ENCODE data around the gene SDC4. TPM values are rescaled to one million over a fixed set of nuclear protein-coding genes. Genes with fewer than 3 reads are reported as not detected.
"Not testable (repeated sequence)": the region's sequence is repeated elsewhere in the genome, so short reads cannot be mapped to it uniquely, and the experiment has no call there.

SDC4 gene
- total and polyA plus RNA-seq, 8 donors = 183 to 329 (median 206) TPM

DNA sequence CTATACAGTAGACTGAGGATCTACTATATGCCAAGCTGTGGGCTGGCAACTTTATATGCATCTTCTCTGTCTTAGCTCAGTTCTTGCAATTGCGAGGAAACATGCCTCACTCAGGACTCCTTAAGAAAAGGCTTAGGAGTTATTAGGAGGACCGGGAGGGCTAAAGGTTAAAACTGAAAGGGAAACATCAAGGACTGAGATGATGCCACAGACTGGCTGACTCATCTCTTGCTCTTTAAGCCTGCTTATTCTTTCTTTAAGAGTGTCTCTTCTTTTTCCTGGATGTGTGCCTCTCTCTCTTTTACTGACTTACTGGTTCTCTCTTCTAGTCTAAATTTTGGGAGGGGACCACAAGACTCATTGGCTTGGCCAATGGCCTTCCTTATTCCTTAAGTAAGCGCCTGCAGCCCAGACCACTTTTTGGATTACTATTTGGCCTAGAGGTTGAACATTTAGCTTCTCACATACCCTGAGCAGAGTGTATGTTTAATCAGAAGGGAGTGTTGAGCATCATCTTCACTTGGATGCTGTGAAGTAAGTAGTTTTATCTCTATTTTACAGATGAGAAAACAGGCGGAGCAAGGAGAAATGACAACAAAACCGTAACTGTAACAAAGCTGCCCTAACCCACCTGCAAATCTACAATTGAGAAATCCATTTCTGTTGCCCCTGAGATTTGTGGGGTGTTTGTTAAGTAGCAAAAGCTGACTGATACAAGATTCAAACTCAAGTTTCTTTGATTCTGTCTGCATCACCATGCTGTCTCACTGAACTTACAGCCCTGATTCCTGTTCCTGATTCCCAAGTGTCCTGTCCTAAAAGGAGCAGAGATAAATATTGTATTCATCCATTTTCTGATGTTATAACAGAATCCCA, 7.2 kb upstream of the SDC4 start:
- Histone ChIP-seq H3K4me1 (peaks cover 24 to 40% of the 10 kb centered on the region in 2 donors), H3K9me3 (no peaks in the 10 kb centered on the region), H3K36me3 (no peaks in the 10 kb centered on the region), H3K4me3 (no peak overlapping the region), H3K27ac (no peak overlapping the region), H3K27me3 (no peaks in the 10 kb centered on the region)
- DNase-seq (no peak), ATAC-seq (no peak)
- TF ChIP-seq, protein P1, sequence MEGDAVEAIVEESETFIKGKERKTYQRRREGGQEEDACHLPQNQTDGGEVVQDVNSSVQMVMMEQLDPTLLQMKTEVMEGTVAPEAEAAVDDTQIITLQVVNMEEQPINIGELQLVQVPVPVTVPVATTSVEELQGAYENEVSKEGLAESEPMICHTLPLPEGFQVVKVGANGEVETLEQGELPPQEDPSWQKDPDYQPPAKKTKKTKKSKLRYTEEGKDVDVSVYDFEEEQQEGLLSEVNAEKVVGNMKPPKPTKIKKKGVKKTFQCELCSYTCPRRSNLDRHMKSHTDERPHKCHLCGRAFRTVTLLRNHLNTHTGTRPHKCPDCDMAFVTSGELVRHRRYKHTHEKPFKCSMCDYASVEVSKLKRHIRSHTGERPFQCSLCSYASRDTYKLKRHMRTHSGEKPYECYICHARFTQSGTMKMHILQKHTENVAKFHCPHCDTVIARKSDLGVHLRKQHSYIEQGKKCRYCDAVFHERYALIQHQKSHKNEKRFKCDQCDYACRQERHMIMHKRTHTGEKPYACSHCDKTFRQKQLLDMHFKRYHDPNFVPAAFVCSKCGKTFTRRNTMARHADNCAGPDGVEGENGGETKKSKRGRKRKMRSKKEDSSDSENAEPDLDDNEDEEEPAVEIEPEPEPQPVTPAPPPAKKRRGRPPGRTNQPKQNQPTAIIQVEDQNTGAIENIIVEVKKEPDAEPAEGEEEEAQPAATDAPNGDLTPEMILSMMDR (IDR thresholded peaks at IDR 0.05) = no peak
- intact Hi-C loops (cut with DNase I) = no loop called here

DNA sequence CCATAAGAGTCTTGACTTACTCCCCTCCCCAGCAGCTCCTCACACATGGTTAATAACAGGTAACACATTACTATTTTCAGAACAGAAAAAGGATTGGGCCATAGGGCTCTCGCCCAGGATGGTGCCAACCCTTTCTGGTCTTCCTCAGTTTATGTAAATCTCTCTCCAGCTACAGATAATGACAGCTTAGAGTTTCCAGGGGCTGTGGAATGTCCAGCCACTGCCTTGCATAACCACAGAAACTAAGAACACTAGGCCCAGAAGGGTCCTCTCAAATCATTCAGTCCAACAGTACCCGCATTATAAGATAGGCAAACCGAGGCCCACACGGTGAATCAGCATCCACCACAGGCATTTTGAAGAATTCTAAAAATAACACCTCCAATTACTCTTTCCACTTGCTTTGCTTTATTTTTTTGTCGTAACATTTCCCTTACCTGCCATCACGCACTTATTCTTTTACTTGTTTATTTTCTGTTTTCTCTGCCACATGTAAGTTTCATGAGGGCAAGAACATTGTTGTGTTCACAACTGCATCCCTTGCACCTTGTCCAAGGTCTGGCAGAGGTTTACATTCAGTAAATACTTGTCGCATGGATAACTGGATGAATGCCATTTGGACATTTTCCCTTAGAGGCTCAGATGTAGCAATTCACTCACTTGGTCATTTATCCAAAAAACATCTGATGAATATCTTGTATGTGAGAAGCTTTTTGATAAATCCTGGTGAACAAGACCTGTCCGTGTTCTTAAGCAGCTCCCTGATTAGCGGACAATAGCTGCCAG, 6.4 kb upstream of the SDC4 start:
- intact Hi-C loops (cut with DNase I) = no loop called here

DNA sequence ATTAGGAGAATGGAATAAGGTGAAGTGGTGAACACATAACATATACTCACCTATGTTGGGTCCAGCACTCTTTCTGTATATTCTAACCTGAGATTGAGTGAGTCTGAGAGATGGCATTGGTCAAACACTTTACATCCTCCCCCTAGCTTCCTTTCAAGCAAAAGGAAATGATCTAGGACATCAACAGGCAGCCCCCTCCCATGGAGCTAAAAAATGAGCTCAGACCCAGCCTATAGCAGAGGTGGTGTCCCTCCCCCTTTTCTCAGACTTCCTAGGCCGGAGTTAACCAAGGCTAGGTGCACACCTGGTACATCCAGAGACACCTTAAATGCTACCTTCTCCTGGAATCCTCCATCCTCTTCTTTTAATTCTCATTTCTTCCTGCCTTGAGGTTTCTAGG, 5.5 kb upstream of the SDC4 start:
- H3K36me3 ChIP-seq = no peaks in the 10 kb centered on the region
- TF ChIP-seq, protein P1 (IDR thresholded peaks at IDR 0.05) = no peak
- no peaks in the 10 kb centered on the region for H3K27me3 ChIP-seq
- no peaks in the 10 kb centered on the region for H3K9me3 ChIP-seq
- intact Hi-C loops (cut with DNase I) = no loop called here
- no peak overlapping the region for H3K27ac ChIP-seq
- H3K4me1 ChIP-seq = peaks cover 14 to 24% of the 10 kb centered on the region in 2 donors
- ATAC-seq = no peak
- no peak overlapping the region for H3K4me3 ChIP-seq
- DNase-seq = no peak

More for the DNA sequence above, 6.4 kb upstream of the SDC4 start:
- Histone ChIP-seq H3K27ac (no peak overlapping the region), H3K4me3 (no peak overlapping the region), H3K27me3 (no peaks in the 10 kb centered on the region), H3K9me3 (no peaks in the 10 kb centered on the region), H3K36me3 (no peaks in the 10 kb centered on the region), H3K4me1 (peaks cover 23 to 32% of the 10 kb centered on the region in 2 donors)
- DNase-seq (no peak), ATAC-seq (no peak)
- TF ChIP-seq, protein P1 (IDR thresholded peaks at IDR 0.05) = no peak

DNA sequence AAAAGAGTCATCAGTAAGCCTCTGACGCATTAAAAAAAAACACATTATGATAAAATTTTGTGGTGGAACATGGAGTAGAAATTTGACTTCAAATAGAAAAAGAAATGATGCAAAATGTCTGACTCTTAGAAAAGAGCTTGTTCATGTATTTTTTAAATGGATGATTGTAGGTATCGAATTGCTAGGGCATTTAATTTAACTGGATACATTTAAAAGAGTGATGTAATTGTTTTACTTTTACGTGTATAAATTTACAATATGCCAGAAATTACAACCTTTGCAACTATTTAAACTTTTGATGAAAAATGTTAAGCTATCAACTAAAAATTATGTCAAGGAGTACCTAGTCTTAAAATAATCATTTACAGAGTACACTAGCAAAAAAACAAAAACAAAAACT, 4.5 kb upstream of the SDC4 start:
- Histone ChIP-seq H3K27ac (no peak overlapping the region), H3K27me3 (peaks cover 0 to 10% of the 10 kb centered on the region in 2 donors), H3K4me3 (no peak overlapping the region), H3K36me3 (no peaks in the 10 kb centered on the region), H3K9me3 (no peaks in the 10 kb centered on the region), H3K4me1 (peaks cover 4 to 21% of the 10 kb centered on the region in 2 donors)
- DNase-seq = no peak
- intact Hi-C loops (cut with DNase I) = no loop called here
- ATAC-seq = no peak
- TF ChIP-seq, protein P1 (IDR thresholded peaks at IDR 0.05) = no peak

DNA sequence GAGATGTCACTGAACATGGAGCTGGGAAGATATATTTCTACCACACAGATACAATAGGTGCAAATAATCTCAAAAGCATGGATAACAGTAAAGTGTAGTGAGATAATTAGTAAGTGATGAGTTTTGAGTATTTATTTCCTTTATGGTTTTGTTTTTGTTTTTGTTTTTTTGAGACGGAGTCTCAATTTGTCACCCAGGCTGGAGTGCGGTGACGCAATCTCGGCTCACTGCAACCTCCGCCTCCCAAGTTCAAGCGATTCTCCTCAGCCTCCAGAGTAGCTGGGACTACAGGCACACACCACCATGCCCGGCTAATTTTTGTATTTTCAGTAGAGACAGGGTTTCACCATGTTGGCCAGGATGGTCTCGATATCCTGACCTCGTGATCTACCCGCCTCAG, 2.6 kb upstream of the SDC4 start:
- intact Hi-C loops (cut with DNase I); H3K4me3 ChIP-seq; H3K36me3 ChIP-seq; DNase-seq; ATAC-seq; H3K27ac ChIP-seq; H3K9me3 ChIP-seq: not testable (repeated sequence)
- peaks cover 0 to 12% of the 10 kb centered on the region in 2 donors for H3K27me3 ChIP-seq
- H3K4me1 ChIP-seq = peaks cover 2 to 33% of the 10 kb centered on the region in 2 donors

All from left lung (tissue), 10 donors.